ENCODE data around the gene SETDB2.

- no peak for TF ChIP-seq EZH2phosphoT487 (IDR thresholded peaks at IDR 0.05; ENCODE audit: insufficient read depth, low read depth)
- TF ChIP-seq EZH2 (IDR thresholded peaks at IDR 0.05; ENCODE audit: insufficient read depth, poor library complexity, severe bottlenecking) = no peak
Measured at GRCh38 chr13:49411353-49411752, 32.7 kb upstream of the SETDB2 start.
